NB4 (cell line): ENCODE measurements around the gene ZNF892.
A peak's percentile ranks its signal among the peaks of the same experiment; 100 is the strongest.

Experiments
- DNase-seq: peaks from one replicate; pipeline ENCODE4 v3.0.0; 2010; ENCODE audit warnings: low read depth
- H3K4me3 ChIP-seq: one replicate; pipeline ENCODE4 v1.5.1; 2011; ENCODE audit warnings: mild to moderate bottlenecking, low read depth, low read length, moderate library complexity
- CTCF ChIP-seq: IDR thresholded peaks from one replicate; pipeline ENCODE4 v1.5.1; 2012; ENCODE audit warnings: low read depth, low read length
- MAX ChIP-seq: IDR thresholded peaks from 2 replicates; pipeline ENCODE4 v1.6.1; 2011; ENCODE audit warnings: low read depth, low read length
- MYC ChIP-seq: IDR thresholded peaks from 2 replicates; pipeline ENCODE4 v1.6.1; 2011; ENCODE audit warnings: low read depth, low read length
- POLR2A ChIP-seq: IDR thresholded peaks from 2 replicates; pipeline ENCODE4 v1.6.1; 2011; ENCODE audit warnings: mild to moderate bottlenecking; ENCODE audit not compliant: insufficient read length; ENCODE audit errors: extremely low read depth

Gene ZNF892

GRCh38 chr2:95165371-95166064, 41.8 kb upstream of the ZNF892 start, which contains the start of gene ZNF2:
Gene ZNF2 (plus strand): TSS chr2:95165809. CDS start chr2:95176227, 10,418 bp downstream.
- H3K4me3 ChIP-seq = peak within 1 kb of the TSS; percentile 81
- DNase-seq = peak; percentile 98
- TF ChIP-seq CTCF (no peak), POLR2A (peak; percentile 85), MAX (peak; percentile 54), MYC (peak; percentile 80)

GRCh38 chr2:95166065-95166763, 41.1 kb upstream of the ZNF892 start:
- peak overlapping the region; percentile 81 for H3K4me3 ChIP-seq
- DNase-seq = no peak
- TF ChIP-seq MYC (no peak), POLR2A (no peak), MAX (no peak), CTCF (no peak)

GRCh38 chr2:95171902-95172301, 35.4 kb upstream of the ZNF892 start:
- no peak for TF ChIP-seq MYC
- TF ChIP-seq MAX = no peak
- TF ChIP-seq POLR2A = no peak
- TF ChIP-seq CTCF = no peak
- no peak overlapping the region for H3K4me3 ChIP-seq
- no peak for DNase-seq

- no peak for TF ChIP-seq POLR2A
- TF ChIP-seq MAX = no peak
- TF ChIP-seq CTCF = no peak
- TF ChIP-seq MYC = no peak
- no peak overlapping the region for H3K4me3 ChIP-seq
- DNase-seq = no peak
These were observed 33.2 kb upstream of the ZNF892 start for GRCh38 chr2:95174031-95174542.

GRCh38 chr2:95179451-95179850, 27.9 kb upstream of the ZNF892 start:
- DNase-seq = no peak
- TF ChIP-seq CTCF = no peak
- no peak for TF ChIP-seq MYC
- TF ChIP-seq MAX = no peak
- no peak for TF ChIP-seq POLR2A
- H3K4me3 ChIP-seq = no peak overlapping the region
